Stimulated activated CD4-positive, alpha-beta T cell treated with anti-CD3 and anti-CD28 coated beads, Interleukin-15, amount 100 ng/mL, for 48 hours (primary cell): Measurements from ENCODE around the gene CT47C1.

Experiments
- DNase-seq, 2 donors: peaks; one replicate each; pipeline ENCODE4 v3.0.0-alpha.2; 2020; ENCODE audit warnings: low read depth in 2 of 2

Gene CT47C1

DNA sequence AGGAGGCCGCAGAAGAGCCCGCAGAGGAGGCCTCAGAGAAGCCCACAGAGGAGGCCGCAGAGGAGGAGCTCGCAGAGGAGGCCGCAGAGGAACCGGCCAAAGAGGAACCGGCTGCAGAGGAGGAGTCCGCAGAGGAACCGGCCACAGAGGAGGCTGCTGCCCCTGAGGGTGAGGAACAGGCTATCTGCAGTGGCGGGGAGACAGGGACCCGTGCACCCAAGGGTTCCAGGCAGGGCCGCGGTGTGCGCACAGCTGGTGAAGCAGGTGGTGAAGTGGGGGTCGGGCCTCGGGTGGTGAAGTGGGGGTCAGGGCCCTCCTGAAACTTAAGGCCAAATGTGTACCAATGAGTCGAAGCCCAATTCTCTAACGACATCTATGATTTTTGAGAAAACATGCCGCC lies 1.1 kb downstream of the CT47C1 start:
- no peak for DNase-seq

DNA sequence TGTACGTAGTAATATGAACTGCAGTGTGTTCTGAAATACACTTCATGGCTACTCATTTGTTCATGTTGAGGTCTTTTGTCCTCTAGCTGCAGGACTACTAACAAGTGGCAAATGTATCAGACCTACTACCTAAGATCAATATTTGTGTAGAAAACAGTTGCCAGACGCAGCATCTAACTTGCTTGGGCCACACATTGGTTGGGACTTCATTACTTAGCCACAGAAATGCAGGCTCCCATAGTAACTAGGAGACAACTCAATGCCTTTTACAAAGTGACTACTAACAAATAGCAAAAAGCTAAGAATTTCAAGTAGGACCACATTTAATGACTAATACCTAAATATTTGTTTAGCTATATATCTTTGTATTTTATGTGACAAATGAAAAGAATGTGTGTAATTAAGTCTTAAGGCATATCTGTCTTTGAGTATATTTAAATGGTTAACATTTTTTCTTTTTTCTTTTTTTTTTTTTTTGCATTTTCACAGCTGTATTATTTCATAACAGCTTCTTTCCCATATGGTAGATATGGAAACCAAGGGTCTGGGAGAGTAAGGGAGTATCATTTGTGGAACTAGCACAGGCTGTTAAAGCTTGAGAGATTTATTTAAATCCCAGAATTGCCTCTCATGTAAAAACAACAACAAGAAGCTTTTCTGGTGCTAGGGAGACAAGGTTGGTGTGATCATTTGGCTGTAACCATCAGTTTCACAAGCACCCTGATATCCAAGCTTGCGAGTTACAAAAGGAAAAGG lies 2.7 kb downstream of the CT47C1 start:
- no peak for DNase-seq

DNA sequence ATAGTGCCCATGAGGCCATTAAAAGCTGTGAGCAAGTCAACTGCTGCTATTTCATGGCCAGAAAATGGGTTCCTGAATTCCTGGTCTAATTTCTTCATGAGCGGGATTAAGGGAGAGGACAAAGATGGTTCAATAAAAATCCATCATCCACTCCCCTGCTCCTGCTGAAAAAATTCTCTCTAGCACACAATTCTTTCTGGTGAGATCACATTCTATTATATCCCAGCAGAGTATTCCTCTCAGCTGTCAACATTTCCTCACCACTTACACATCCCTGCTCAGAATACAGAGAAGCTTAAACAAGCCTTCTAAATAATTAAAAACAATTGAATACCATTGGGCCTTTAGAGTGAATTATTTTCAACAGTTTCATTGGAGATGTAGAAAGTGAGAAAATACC lies 9.5 kb downstream of the CT47C1 start:
- no peak for DNase-seq

DNA sequence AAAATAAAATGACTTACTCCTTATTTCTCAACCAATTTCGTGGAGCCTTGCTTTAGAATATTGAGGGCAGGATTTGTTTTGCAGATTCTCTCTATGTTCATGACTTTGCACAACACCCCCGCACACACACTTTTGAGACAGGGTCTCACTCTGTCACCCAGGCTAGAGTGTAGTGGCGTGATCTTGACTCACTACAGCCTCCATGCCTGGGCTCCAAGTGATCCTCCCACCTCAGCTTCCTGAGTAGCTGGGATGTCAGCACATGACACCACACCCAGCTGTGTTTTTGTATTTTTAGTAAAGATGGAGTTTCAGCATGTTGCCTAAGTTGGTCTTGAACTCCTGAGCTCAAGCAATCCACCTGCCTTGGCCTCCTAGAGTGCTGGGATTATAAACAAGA lies 12.0 kb downstream of the CT47C1 start:
- DNase-seq, result no peak

DNA sequence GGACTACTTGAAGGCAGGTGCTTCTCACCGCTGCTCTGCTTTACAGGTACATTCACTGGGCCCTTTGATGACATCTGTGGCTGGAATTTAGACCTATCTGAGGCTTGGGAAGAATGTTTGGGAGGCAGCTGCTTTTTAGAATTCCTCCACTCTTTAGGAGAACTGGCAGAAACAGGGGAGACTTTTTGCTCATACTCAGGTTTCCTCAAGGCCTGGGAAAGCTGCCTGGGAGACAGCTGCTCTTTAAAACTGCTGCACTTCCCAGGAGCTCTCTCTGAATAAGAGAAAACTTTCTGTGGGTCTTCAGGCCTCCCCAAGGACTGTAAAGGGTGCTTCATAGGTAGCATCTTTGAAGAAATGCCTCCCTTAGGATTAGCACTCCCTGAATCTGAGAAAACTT lies 14.3 kb downstream of the CT47C1 start:
- DNase-seq, result no peak

DNA sequence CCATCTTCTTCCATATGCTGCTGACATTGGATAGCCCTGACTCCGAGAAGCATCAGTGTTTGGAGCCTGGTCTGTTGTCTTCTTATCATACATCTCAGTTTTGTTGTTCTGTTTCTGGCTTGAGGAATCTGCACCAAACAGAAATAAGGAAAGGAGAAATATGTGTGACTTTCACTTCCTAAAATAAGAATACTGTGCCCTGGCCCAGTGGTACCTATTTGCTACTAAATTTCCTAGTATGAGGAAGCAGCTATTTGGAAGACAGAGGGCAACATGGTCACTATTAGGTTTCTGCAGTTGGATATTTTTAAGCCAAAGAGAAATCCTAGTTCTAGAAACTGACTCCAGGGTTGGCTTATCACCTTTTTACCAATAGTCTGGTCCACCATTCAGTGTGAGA lies 16.8 kb downstream of the CT47C1 start:
- DNase-seq, result no peak

DNA sequence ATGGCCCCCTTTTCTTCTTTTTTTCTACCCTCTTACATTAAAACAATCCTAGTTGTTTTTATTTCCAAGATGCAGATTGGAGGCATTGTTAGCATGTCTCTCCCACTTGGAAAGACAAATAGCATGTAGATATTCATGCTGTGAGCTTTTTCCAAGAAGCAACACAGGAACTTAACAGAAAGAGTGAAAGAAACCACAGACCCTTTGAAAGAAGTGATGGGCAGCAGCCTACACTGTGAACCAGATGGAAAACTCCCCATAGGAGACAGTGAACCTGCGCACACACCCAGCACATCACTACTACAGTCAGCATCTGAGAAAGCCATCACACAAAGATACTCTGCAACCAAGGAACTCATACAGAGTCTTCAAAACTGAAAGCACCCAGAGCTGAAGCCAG lies 17.8 kb downstream of the CT47C1 start:
- DNase-seq, result no peak

DNA sequence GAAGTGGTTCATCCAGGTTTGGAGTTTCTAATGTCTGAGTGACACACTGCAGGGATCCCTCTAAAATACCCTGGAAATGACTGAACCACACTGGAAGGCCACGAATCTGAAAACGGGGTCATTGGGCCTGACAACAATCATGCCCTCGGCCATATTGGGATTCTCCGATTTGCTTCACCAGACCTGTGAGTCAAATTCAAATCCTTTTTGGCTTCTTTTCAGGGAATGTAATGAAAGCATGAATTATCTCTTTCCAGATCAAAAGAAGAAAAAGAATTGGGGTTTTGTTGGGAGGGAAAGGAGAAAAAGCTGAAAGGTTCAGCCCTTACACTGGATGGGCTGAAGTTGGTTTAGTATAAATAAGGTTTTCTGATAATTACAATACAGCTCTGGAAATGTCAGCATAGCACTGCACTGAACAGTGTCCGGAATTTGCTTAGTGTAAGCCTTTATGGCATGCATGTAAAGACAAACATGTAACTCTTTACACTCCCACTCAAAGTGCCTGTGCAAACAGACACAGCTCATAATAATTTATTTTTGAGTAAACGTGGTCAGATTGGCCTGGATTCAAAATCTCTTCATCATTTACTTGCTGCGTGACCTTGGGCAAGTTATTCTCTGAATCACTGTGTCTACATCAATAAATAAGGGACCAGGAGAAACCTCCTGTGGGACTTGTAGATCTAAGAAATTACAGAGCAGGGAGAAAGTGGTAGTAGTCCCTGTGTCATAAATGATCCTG lies 21.4 kb downstream of the CT47C1 start:
- DNase-seq, result no peak

DNA sequence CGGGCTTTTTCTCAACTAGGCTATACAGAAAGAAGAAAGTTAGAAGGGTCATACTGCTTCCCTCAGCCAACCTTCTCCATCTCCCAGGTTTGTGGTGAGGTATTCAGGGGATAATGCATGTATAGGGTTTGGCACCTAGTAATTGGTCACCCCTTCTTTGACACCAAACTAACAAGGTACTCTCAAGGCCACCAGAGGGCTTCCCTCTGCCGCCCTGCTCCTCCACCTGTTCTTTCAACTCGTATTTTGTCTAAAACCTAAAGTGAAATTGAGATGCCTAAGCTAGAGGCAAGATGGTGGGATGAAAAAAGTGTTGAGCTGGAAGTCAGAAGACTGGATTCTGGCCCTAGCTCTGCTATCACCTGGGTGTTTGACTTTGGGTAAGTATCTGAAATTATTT lies 22.0 kb downstream of the CT47C1 start:
- DNase-seq, result no peak

DNA sequence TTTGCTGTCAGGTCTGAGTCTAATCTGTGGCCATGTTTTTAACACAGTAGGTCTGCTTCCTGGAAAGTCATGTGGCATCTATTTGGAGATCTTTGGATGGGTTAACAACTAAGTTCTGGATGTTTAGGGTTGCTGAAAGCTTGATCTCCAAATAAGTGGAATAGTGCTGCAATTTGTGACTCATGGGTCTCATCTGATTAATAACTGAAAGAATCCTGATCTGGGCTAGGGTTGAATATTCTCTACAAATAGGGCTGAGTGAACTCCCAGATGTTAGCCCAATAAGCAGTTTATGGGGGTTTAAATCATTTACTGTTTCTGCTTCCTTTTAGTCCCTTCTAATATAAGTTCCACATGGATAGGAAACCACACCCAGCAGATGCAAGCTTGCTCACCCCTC lies 23.1 kb downstream of the CT47C1 start:
- no peak for DNase-seq

DNA sequence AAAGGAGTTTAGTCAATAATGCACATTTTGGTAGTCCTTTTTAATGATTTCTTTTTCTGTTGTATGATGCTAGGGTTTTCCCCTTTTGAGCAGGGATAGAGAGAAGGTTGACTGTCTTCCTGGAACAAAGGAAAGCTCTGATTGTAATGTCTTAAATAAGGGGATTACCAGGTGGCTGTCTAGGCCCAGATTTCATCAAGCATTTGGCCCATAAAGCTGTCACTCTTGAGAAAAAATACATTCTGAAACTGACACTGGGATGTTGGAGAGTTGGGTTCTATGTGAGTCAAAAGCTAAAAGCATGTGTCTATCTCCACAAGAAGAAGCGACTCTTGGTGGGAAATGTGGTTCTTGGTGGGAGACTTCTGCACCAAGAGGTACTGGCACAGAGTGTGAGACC lies 28.4 kb downstream of the CT47C1 start:
- DNase-seq, result no peak

DNA sequence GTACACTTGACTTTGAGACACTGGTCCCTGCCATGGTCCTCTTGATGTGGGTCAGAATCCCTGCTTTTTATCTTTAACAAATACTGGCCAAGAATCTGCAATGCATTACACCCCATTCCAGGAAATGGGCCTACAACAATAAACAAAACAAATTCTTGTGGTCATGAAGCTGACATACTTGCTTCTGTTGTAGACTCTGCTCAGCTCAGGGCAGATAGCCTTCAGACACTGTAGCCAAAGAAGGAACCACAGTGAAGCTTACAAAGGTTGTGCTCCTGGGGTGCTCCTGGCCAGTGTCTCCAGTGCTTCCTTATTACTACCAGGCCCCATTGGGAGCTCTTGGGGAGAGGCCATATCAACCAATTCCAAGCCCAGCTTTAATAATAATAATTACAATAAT lies 33.0 kb downstream of the CT47C1 start:
- no peak for DNase-seq

DNA sequence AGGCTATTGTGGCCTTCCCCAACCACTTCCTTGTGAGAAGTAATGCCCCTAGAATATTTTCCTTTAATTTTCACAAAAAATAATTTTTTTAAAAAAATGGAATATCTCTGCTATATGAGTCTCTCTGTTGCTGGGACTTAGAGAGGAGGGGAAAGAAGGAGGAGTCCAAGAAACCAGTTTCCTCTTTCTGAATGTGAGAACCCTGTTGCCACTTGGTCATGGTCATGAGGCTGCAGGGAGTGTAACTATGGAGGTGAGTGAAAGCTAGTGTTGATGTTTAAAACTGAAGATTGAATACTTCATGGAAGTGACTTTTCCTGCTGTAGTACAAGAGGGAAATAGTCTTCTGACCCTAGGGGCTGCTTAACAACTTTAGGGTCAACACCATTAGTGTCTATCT lies 34.4 kb downstream of the CT47C1 start:
- DNase-seq, result no peak

DNA sequence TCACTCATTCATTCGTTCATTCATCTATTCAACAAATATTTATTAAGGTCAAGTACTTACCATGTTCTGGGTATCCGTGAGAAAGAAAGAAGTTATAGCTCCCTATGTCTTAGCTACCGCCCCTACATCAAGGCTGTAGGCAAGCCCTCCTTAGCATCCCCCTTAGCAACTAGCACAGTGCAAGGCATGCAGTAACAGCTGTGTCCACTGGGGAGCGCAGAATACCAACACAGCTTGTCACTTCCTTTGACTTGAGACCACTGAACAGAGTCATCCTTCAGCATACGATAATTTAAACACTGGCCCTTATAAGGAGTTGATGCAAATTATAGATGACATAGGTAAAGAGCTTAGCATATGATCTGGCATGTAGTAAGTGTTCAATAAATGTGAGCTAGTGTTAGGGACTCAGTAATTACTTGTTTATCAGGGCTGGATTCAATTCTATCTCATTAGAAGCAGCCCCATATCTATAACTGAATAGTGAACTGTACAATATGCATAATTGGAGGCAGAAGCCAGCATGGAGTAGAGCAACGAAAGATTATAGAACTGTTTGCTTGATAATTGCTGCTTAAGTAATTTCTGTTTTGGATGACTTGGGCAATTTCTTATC lies 46.1 kb downstream of the CT47C1 start:
- peak; percentile 4 to 35 for DNase-seq

DNA sequence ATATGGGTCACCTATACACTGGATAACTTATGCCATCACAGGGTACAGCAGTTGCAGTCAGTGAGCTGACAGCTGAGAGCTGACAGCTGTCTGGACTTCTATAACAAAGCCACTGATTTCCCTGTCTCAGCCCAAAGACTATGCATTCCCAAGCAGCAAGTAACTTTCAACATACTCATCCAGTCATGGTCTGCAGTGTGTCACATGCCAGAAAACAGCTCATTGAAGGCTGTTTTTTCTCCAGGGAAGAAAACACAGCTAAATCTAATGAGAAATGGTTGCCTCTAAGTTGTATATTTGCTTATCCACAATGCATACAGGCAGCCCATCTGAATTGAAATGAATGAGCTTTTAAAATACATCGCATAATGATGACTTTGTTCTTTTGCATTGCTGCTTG lies 48.5 kb downstream of the CT47C1 start:
- DNase-seq, result no peak
